Neuronal stem cell (in vitro differentiated cells): Measurements from ENCODE around the gene TAB3. TPM values are rescaled to one million over a fixed set of nuclear protein-coding genes. Genes with fewer than 3 reads are reported as not detected.

Experiments
- DNase-seq: peaks from one replicate; pipeline ENCODE4 v3.0.0-alpha.2; 2013; ENCODE audit warnings: low spot score
- H2AFZ ChIP-seq: one replicate; pipeline ENCODE4 v1.6.1; 2013; ENCODE audit warnings: mild to moderate bottlenecking, low read length, inconsistent platforms
- H2AK5ac ChIP-seq: 2 replicates; pipeline ENCODE4 v1.6.1; 2013; ENCODE audit warnings: low read depth, mild to moderate bottlenecking, inconsistent platforms, low read length, moderate library complexity, mixed read lengths
- H2BK120ac ChIP-seq: 2 replicates; pipeline ENCODE4 v1.6.1; 2013; ENCODE audit warnings: low read depth, mild to moderate bottlenecking, inconsistent platforms, low read length, moderate library complexity, mixed read lengths
- H2BK12ac ChIP-seq: one replicate; pipeline ENCODE4 v1.6.1; 2013; ENCODE audit warnings: low read length, inconsistent platforms
- H2BK15ac ChIP-seq: 2 replicates; pipeline ENCODE4 v1.6.1; 2013; ENCODE audit warnings: mild to moderate bottlenecking, low read length, inconsistent platforms, mixed read lengths
- H2BK5ac ChIP-seq: one replicate; pipeline ENCODE4 v1.6.1; 2013; ENCODE audit warnings: inconsistent platforms, mild to moderate bottlenecking, low read length, moderate library complexity
- H3K14ac ChIP-seq: one replicate; pipeline ENCODE4 v1.6.1; 2013; ENCODE audit warnings: low read length, inconsistent platforms
- H3K18ac ChIP-seq: 2 replicates; pipeline ENCODE4 v1.6.1; 2013; ENCODE audit warnings: low read length, inconsistent platforms
- H3K23ac ChIP-seq: 2 replicates; pipeline ENCODE4 v1.6.1; 2013; ENCODE audit warnings: low read depth, mild to moderate bottlenecking, mixed read lengths, low read length, inconsistent platforms; ENCODE audit not compliant: poor library complexity
- H3K27ac ChIP-seq: replicated peaks from 3 replicates; pipeline ENCODE4 v1.5.1; 2013; ENCODE audit warnings: low read length, inconsistent platforms
- H3K27me3 ChIP-seq, 3 experiments: 2 replicates each; pipeline ENCODE4 v1.6.1; 2013; ENCODE audit warnings: low read length in 3 of 3, mild to moderate bottlenecking in 2 of 3, inconsistent platforms in 1 of 3, low read depth in 1 of 3, mixed read lengths in 1 of 3, moderate library complexity in 1 of 3; ENCODE audit not compliant: control insufficient read depth in 3 of 3, insufficient read depth in 3 of 3
- H3K36me3 ChIP-seq, 2 donors: replicated peaks in 1 of 2; 2 replicates each; pipeline ENCODE4 v1.6.1; 2013; ENCODE audit warnings: low read length in 2 of 2; ENCODE audit not compliant: control insufficient read depth in 2 of 2, insufficient read depth in 2 of 2
- H3K4ac ChIP-seq: 2 replicates; pipeline ENCODE4 v1.6.1; 2013; ENCODE audit warnings: inconsistent platforms, mild to moderate bottlenecking, low read length, moderate library complexity
- H3K4me1 ChIP-seq, 2 donors: 1 replicate in 1 of 2; 2 replicates in 1 of 2; pipeline ENCODE4 v1.6.1; 2013; ENCODE audit warnings: low read length in 2 of 2, low read depth in 1 of 2; ENCODE audit not compliant: control insufficient read depth in 2 of 2, insufficient read depth in 1 of 2
- H3K4me2 ChIP-seq: one replicate; pipeline ENCODE4 v1.6.1; 2013; ENCODE audit warnings: mild to moderate bottlenecking, low read length, inconsistent platforms; ENCODE audit not compliant: insufficient read depth, poor library complexity, severe bottlenecking
- H3K4me3 ChIP-seq, 2 donors: 2 replicates each; pipeline ENCODE4 v1.5.1; 2013; ENCODE audit warnings: low read length in 2 of 2, mild to moderate bottlenecking in 2 of 2, inconsistent platforms in 1 of 2, moderate library complexity in 1 of 2
- H3K79me1 ChIP-seq: one replicate; pipeline ENCODE4 v1.6.1; 2013; ENCODE audit warnings: low read depth, mild to moderate bottlenecking, inconsistent platforms, low read length, moderate library complexity
- H3K9ac ChIP-seq: one replicate; pipeline ENCODE4 v1.6.1; 2013; ENCODE audit warnings: mild to moderate bottlenecking, low read depth, low read length, inconsistent platforms; ENCODE audit not compliant: poor library complexity
- H3K9me3 ChIP-seq, 2 donors: replicated peaks in 1 of 2; 2 replicates each; pipeline versions ENCODE3 to v1.6.1; 2013; ENCODE audit warnings: low read length in 2 of 2, mild to moderate bottlenecking in 2 of 2, inconsistent platforms in 1 of 2, low read depth in 1 of 2, mixed read lengths in 1 of 2, moderate library complexity in 1 of 2; ENCODE audit not compliant: control insufficient read depth in 2 of 2, insufficient read depth in 1 of 2
- H4K8ac ChIP-seq: one replicate; pipeline ENCODE4 v1.6.1; 2013; ENCODE audit warnings: low read depth, mild to moderate bottlenecking, inconsistent platforms, low read length, moderate library complexity
- H4K91ac ChIP-seq: one replicate; pipeline ENCODE4 v1.6.1; 2013; ENCODE audit warnings: low read length, low read depth, mild to moderate bottlenecking, inconsistent platforms; ENCODE audit not compliant: poor library complexity
- WGBS, 2 donors: extraction: QIAGEN DNeasy Blood & Tissue Kit; methylation state at CpG; one replicate each; pipeline ENCODE4 v1.1.7; 2013; ENCODE audit warnings: missing lambda C conversion rate in 2 of 2, mixed read lengths in 1 of 2; ENCODE audit not compliant: insufficient read length in 2 of 2, insufficient replicate concordance in 1 of 2; ENCODE audit errors: extremely low coverage in 2 of 2; 5-methylcytosine and 5-hydroxymethylcytosine counted together
- polyA plus RNA-seq, 2 experiments: library from polyadenylated mRNA; stranded (reverse); fragments of 200-250 nt; gene quantifications; one replicate each; pipeline ENCODE4 v1.2.3, GENCODE V29; 2013

Gene TAB3, protein sequence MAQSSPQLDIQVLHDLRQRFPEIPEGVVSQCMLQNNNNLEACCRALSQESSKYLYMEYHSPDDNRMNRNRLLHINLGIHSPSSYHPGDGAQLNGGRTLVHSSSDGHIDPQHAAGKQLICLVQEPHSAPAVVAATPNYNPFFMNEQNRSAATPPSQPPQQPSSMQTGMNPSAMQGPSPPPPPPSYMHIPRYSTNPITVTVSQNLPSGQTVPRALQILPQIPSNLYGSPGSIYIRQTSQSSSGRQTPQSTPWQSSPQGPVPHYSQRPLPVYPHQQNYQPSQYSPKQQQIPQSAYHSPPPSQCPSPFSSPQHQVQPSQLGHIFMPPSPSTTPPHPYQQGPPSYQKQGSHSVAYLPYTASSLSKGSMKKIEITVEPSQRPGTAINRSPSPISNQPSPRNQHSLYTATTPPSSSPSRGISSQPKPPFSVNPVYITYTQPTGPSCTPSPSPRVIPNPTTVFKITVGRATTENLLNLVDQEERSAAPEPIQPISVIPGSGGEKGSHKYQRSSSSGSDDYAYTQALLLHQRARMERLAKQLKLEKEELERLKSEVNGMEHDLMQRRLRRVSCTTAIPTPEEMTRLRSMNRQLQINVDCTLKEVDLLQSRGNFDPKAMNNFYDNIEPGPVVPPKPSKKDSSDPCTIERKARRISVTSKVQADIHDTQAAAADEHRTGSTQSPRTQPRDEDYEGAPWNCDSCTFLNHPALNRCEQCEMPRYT
- 12.8 TPM for polyA plus RNA-seq (2013, experiment 1 of 2)
- polyA plus RNA-seq (2013, experiment 2 of 2), result 13.7 TPM

DNA sequence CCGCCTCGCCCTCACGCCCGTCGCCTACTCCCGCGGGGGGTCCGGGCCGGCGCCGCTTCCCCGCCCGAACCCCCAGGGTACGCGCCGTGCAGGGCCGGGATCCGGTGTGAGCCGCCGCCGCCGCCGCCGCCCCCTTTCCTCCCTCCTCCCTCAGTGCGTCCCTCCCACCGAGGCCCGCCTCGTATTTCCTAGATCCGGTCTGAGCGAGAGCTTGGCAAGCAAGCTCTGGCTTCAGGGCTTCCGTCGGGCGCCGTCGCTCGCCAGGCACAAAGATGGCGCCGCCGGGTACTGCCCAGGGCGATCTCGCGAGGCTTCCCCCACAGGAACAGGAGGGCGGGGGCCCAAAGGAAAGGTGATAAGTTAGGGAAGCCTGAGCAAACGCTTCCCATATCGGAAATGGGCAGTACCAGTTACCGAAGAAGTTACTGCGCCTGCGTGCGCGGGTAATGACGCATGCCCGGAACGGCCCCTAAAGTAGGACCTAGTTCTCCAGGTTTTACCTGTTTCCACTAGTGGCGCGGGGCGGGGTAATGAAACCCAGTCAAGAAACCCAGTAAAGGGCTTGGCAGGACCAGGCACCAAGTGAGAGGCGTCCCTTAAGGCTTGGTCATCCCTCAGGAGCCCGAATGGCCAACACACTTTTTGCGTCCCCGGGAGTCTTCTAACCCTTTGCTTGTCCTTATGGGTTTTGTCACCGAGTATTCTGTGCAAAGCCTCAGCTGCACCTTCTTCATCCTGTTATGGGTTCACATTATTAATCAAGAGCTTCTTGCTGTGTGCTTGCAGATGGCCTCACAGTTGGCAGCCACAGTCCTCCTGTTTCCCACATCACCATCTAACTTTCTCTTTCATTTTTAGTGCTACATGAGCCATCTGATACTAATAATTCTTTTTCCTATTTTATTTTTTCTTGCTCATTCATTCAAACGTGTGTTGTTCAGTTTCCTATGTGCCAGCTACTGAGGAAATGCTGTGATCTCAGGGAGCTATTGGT, at the start of gene TAB3:
Gene TAB3 (minus strand): TSS at position 108 of the 994 bp plus-strand sequence. CDS start 29,666 bp downstream, outside the sequence.
- H3K27ac ChIP-seq, result peak within 1 kb of the TSS; percentile 63
- no peak within 1 kb of the TSS for H3K4ac ChIP-seq
- H2BK5ac ChIP-seq, result no peak within 1 kb of the TSS
- WGBS, 2 donors, result no CpG with 5 or more reads among the region's 62 CpGs
- peaks cover 0 to 5% (median 0%) of the 10 kb centered on the region in 3 experiments for H3K27me3 ChIP-seq
- H2BK12ac ChIP-seq, result no peak within 1 kb of the TSS
- H2AK5ac ChIP-seq, result no peak within 1 kb of the TSS
- peak within 1 kb of the TSS; percentile 49 for H3K4me2 ChIP-seq
- H2BK15ac ChIP-seq, result no peak within 1 kb of the TSS
- H3K36me3 ChIP-seq, result no peaks in the 10 kb centered on the region
- no peak within 1 kb of the TSS for H4K8ac ChIP-seq
- H2AFZ ChIP-seq, result peak within 1 kb of the TSS; percentile 95
- no peak within 1 kb of the TSS for H3K23ac ChIP-seq
- H3K4me3 ChIP-seq, result peak within 1 kb of the TSS; percentile 76 to 88
- H3K79me1 ChIP-seq, result peaks cover 3% of the 10 kb centered on the region
- no peaks in the 10 kb centered on the region for H3K9me3 ChIP-seq
- peaks cover 0 to 5% of the 10 kb centered on the region in 2 donors for H3K4me1 ChIP-seq
- no peak within 1 kb of the TSS for H3K14ac ChIP-seq
- H3K9ac ChIP-seq, result peak within 1 kb of the TSS; percentile 83
- H3K18ac ChIP-seq, result peak within 1 kb of the TSS; percentile 38
- H4K91ac ChIP-seq, result no peak within 1 kb of the TSS
- DNase-seq, result peak; percentile 89
- no peak within 1 kb of the TSS for H2BK120ac ChIP-seq

DNA sequence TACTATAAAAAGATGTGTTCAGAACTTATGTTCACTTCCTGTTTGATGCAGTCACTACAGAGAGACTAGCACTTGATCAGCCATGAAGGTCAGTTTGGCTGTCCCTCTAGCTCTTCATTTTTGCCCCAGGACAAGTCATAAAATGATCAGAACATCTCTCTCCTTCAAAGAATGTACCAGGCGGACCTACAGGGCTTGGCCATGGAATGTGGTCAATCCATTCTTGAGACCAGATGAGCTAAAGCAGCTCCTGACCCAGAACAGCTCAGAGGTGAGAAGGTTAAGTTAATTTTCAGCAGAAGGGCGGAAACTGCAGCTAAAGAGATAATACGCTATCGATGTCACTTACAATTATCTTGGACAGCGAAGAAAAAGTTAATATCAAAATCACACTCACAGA, 49.2 kb upstream of the TAB3 start:
- H3K18ac ChIP-seq, result no peak overlapping the region
- no peak for DNase-seq
- H2BK120ac ChIP-seq, result no peak overlapping the region
- no peak overlapping the region for H3K9ac ChIP-seq
- H2AFZ ChIP-seq, result no peak overlapping the region
- no peak overlapping the region for H4K8ac ChIP-seq
- WGBS, 2 donors, result no CpG with 5 or more reads among the region's 5 CpGs
- H3K4ac ChIP-seq, result no peak overlapping the region
- no peak overlapping the region for H3K14ac ChIP-seq
- no peak overlapping the region for H4K91ac ChIP-seq
- no peak overlapping the region for H3K4me2 ChIP-seq
- no peak overlapping the region for H3K27ac ChIP-seq
- no peaks in the 10 kb centered on the region for H3K4me1 ChIP-seq
- H2BK5ac ChIP-seq, result no peak overlapping the region
- H2BK12ac ChIP-seq, result no peak overlapping the region
- no peaks in the 10 kb centered on the region for H3K79me1 ChIP-seq
- no peak overlapping the region for H2BK15ac ChIP-seq
- no peak overlapping the region for H3K4me3 ChIP-seq
- peaks cover 0 to 5% (median 0%) of the 10 kb centered on the region in 3 experiments for H3K27me3 ChIP-seq
- H3K9me3 ChIP-seq, result no peaks in the 10 kb centered on the region
- H3K23ac ChIP-seq, result no peak overlapping the region
- H2AK5ac ChIP-seq, result no peak overlapping the region
- H3K36me3 ChIP-seq, result no peaks in the 10 kb centered on the region

DNA sequence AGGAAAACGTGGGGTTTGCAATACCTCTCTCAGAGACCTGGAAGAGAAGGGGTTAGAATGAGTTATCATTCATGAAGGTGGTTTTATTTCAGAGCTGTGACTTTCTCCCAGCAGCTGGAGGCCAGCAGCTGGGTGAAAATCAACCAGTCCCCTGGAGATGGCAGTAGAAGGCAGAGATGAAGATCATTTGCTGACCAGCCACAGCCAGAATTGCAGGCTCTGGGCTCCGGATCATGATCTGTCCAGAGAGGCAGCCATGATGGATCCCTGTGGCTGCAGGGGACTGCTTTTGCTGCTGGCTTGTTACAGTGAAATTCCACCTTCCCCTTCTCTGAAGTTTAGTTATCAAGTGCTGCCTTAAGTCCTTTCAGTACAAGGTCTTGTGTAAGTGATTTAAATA, 46.9 kb upstream of the TAB3 start:
- Histone ChIP-seq H2BK15ac (no peak overlapping the region), H4K91ac (no peak overlapping the region), H3K4ac (no peak overlapping the region), H3K27me3 (peaks cover 0 to 8% (median 0%) of the 10 kb centered on the region in 3 experiments), H2AK5ac (no peak overlapping the region), H3K4me1 (no peaks in the 10 kb centered on the region), H2BK120ac (no peak overlapping the region), H3K4me2 (no peak overlapping the region), H3K9me3 (no peaks in the 10 kb centered on the region), H3K9ac (no peak overlapping the region), H3K18ac (no peak overlapping the region), H2BK5ac (no peak overlapping the region), H4K8ac (no peak overlapping the region), H2AFZ (peak overlapping the region; percentile 81), H3K14ac (no peak overlapping the region), H2BK12ac (no peak overlapping the region), H3K79me1 (no peaks in the 10 kb centered on the region), H3K23ac (no peak overlapping the region), H3K4me3 (no peak overlapping the region), H3K36me3 (no peaks in the 10 kb centered on the region), H3K27ac (no peak overlapping the region)
- WGBS, 2 donors, result no CpG with 5 or more reads among the region's 2 CpGs
- DNase-seq, result no peak
